RPMI7951 (cell line): Measurements from ENCODE around the gene PBX1. TPM values are rescaled to one million over a fixed set of nuclear protein-coding genes. Genes with fewer than 3 reads are reported as not detected.

Experiments
- DNase-seq: peaks from one replicate; pipeline ENCODE4 v3.0.0-alpha.2; 2012; ENCODE audit warnings: low read depth
- total RNA-seq: library from RNA; depleted of rRNA; stranded (reverse); fragments of >200 nt; shearing (Covaris generic); gene quantifications from 2 replicates; pipeline ENCODE4 v1.2.3, GENCODE V29; 2014

Gene PBX1
- total RNA-seq, 1 experiment from 2014 or later, result 2.4 TPM

GRCh38 chr1:164667600-164667999 lies 108.6 kb downstream of the PBX1 start:
- no peak for DNase-seq

GRCh38 chr1:164668491-164669400 lies 109.8 kb downstream of the PBX1 start:
- DNase-seq, result no peak

- no peak for DNase-seq
These were observed 111.0 kb downstream of the PBX1 start for GRCh38 chr1:164670026-164670425.

- no peak for DNase-seq
These were observed 111.8 kb downstream of the PBX1 start for GRCh38 chr1:164670786-164671185.

GRCh38 chr1:164671323-164671965 lies 112.5 kb downstream of the PBX1 start:
- no peak for DNase-seq

- no peak for DNase-seq
These were observed 113.1 kb downstream of the PBX1 start for GRCh38 chr1:164671966-164672571.

GRCh38 chr1:164672588-164672987 lies 113.6 kb downstream of the PBX1 start:
- no peak for DNase-seq

- peak; percentile 50 for DNase-seq
These were observed 114.7 kb downstream of the PBX1 start for GRCh38 chr1:164673584-164674214.

GRCh38 chr1:164675342-164675904 lies 116.4 kb downstream of the PBX1 start:
- DNase-seq, result no peak

- DNase-seq, result no peak
These were observed 119.2 kb downstream of the PBX1 start for GRCh38 chr1:164678136-164678700.

- DNase-seq, result no peak
These were observed 123.6 kb downstream of the PBX1 start for GRCh38 chr1:164682570-164682969.

- no peak for DNase-seq
These were observed 124.3 kb downstream of the PBX1 start for GRCh38 chr1:164683235-164683634.

GRCh38 chr1:164685266-164686035 lies 126.5 kb downstream of the PBX1 start:
- no peak for DNase-seq

- DNase-seq, result no peak
These were observed 128.8 kb downstream of the PBX1 start for GRCh38 chr1:164687777-164688176.

- no peak for DNase-seq
These were observed 129.8 kb downstream of the PBX1 start for GRCh38 chr1:164688791-164689190.

- no peak for DNase-seq
These were observed 130.9 kb downstream of the PBX1 start for GRCh38 chr1:164689672-164690511.

GRCh38 chr1:164692420-164692819 lies 133.4 kb downstream of the PBX1 start:
- no peak for DNase-seq

GRCh38 chr1:164693564-164694359 lies 134.8 kb downstream of the PBX1 start:
- no peak for DNase-seq

GRCh38 chr1:164694505-164694904 lies 135.5 kb downstream of the PBX1 start:
- DNase-seq, result no peak
